Measurements from ENCODE around the gene SPSB1. TPM values are rescaled to one million over a fixed set of nuclear protein-coding genes. Genes with fewer than 3 reads are reported as not detected.
A peak's percentile ranks its signal among the peaks of the same experiment; 100 is the strongest.

SPSB1 gene
- total RNA-seq, 2 donors from 2014 or later: 7.7 to 9.2 TPM

- DNase-seq (no peak), ATAC-seq (no peak)
- H3K9me3 ChIP-seq (ENCODE audit: control insufficient read depth, low read length, poor library complexity, severe bottlenecking): no peaks in the 10 kb centered on the region
- Mint-ChIP-seq H3K27me3 (no peaks in the 10 kb centered on the region), H3K4me1 (peaks cover 5% of the 10 kb centered on the region), H3K36me3 (ENCODE audit: low read depth) (peaks cover 6% of the 10 kb centered on the region), H3K4me3 (no peak overlapping the region), H3K27ac (no peak overlapping the region)
Measured at GRCh38 chr1:9345471-9345870, 52.8 kb downstream of the SPSB1 start.

GRCh38 chr1:9345922-9346321, 53.2 kb downstream of the SPSB1 start:
- Mint-ChIP-seq H3K27ac (no peak overlapping the region), H3K27me3 (no peaks in the 10 kb centered on the region), H3K4me1 (peaks cover 5% of the 10 kb centered on the region), H3K4me3 (no peak overlapping the region), H3K36me3 (ENCODE audit: low read depth) (peaks cover 6% of the 10 kb centered on the region)
- no peak for DNase-seq
- no peak for ATAC-seq
- H3K9me3 ChIP-seq (ENCODE audit: control insufficient read depth, low read length, poor library complexity, severe bottlenecking): no peaks in the 10 kb centered on the region

- Mint-ChIP-seq H3K36me3 (ENCODE audit: low read depth) (peaks cover 6% of the 10 kb centered on the region), H3K4me1 (peaks cover 5% of the 10 kb centered on the region), H3K4me3 (no peak overlapping the region), H3K27me3 (no peaks in the 10 kb centered on the region), H3K27ac (no peak overlapping the region)
- DNase-seq (no peak), ATAC-seq (no peak)
- H3K9me3 ChIP-seq (ENCODE audit: control insufficient read depth, low read length, poor library complexity, severe bottlenecking): no peaks in the 10 kb centered on the region
Measured at GRCh38 chr1:9346566-9346965, 53.9 kb downstream of the SPSB1 start.

- DNase-seq (no peak), ATAC-seq (no peak)
- Mint-ChIP-seq H3K27me3 (no peaks in the 10 kb centered on the region), H3K4me1 (peaks cover 5% of the 10 kb centered on the region), H3K4me3 (no peak overlapping the region), H3K36me3 (ENCODE audit: low read depth) (peaks cover 6% of the 10 kb centered on the region), H3K27ac (no peak overlapping the region)
- H3K9me3 ChIP-seq (ENCODE audit: control insufficient read depth, low read length, poor library complexity, severe bottlenecking): no peaks in the 10 kb centered on the region
Measured at GRCh38 chr1:9347095-9347850, 54.6 kb downstream of the SPSB1 start.

GRCh38 chr1:9349331-9349851, 56.7 kb downstream of the SPSB1 start:
- Mint-ChIP-seq H3K27ac (peak overlapping the region; percentile 16), H3K4me1 (peaks cover 5% of the 10 kb centered on the region), H3K36me3 (ENCODE audit: low read depth) (peaks cover 6% of the 10 kb centered on the region), H3K4me3 (no peak overlapping the region), H3K27me3 (no peaks in the 10 kb centered on the region)
- ATAC-seq (no peak), DNase-seq (no peak)
- no peaks in the 10 kb centered on the region for H3K9me3 ChIP-seq (ENCODE audit: control insufficient read depth, low read length, poor library complexity, severe bottlenecking)

- ATAC-seq: no peak
- H3K36me3 Mint-ChIP-seq (ENCODE audit: low read depth): peaks cover 6% of the 10 kb centered on the region
- H3K9me3 ChIP-seq (ENCODE audit: control insufficient read depth, low read length, poor library complexity, severe bottlenecking): no peaks in the 10 kb centered on the region
- DNase-seq: no peak
- no peak overlapping the region for H3K4me3 Mint-ChIP-seq
- H3K27ac Mint-ChIP-seq: peak overlapping the region; percentile 63
- peaks cover 5% of the 10 kb centered on the region for H3K4me1 Mint-ChIP-seq
- no peaks in the 10 kb centered on the region for H3K27me3 Mint-ChIP-seq
Measured at GRCh38 chr1:9350013-9350908, 57.6 kb downstream of the SPSB1 start.

GRCh38 chr1:9350960-9351359, 58.3 kb downstream of the SPSB1 start:
- H3K27ac Mint-ChIP-seq: peak overlapping the region; percentile 63
- H3K36me3 Mint-ChIP-seq (ENCODE audit: low read depth): peaks cover 7% of the 10 kb centered on the region
- peaks cover 5% of the 10 kb centered on the region for H3K4me1 Mint-ChIP-seq
- ATAC-seq (no peak), DNase-seq (no peak)
- no peak overlapping the region for H3K4me3 Mint-ChIP-seq
- H3K9me3 ChIP-seq (ENCODE audit: control insufficient read depth, low read length, poor library complexity, severe bottlenecking): no peaks in the 10 kb centered on the region
- H3K27me3 Mint-ChIP-seq: no peaks in the 10 kb centered on the region

GRCh38 chr1:9351654-9352271, 59.1 kb downstream of the SPSB1 start:
- Mint-ChIP-seq H3K27ac (peak overlapping the region; percentile 63), H3K27me3 (no peaks in the 10 kb centered on the region), H3K4me1 (peaks cover 5% of the 10 kb centered on the region), H3K36me3 (ENCODE audit: low read depth) (peaks cover 10% of the 10 kb centered on the region), H3K4me3 (no peak overlapping the region)
- no peak for DNase-seq
- no peaks in the 10 kb centered on the region for H3K9me3 ChIP-seq (ENCODE audit: control insufficient read depth, low read length, poor library complexity, severe bottlenecking)
- no peak for ATAC-seq

GRCh38 chr1:9352377-9353134, 59.9 kb downstream of the SPSB1 start:
- Mint-ChIP-seq H3K27me3 (no peaks in the 10 kb centered on the region), H3K27ac (no peak overlapping the region), H3K4me3 (no peak overlapping the region), H3K4me1 (peaks cover 5% of the 10 kb centered on the region), H3K36me3 (ENCODE audit: low read depth) (peaks cover 13% of the 10 kb centered on the region)
- H3K9me3 ChIP-seq (ENCODE audit: control insufficient read depth, low read length, poor library complexity, severe bottlenecking): no peaks in the 10 kb centered on the region
- no peak for DNase-seq
- no peak for ATAC-seq

- H3K9me3 ChIP-seq (ENCODE audit: control insufficient read depth, low read length, poor library complexity, severe bottlenecking): no peaks in the 10 kb centered on the region
- Mint-ChIP-seq H3K4me1 (peaks cover 5% of the 10 kb centered on the region), H3K27ac (no peak overlapping the region), H3K36me3 (ENCODE audit: low read depth) (peaks cover 8% of the 10 kb centered on the region), H3K27me3 (no peaks in the 10 kb centered on the region), H3K4me3 (no peak overlapping the region)
- DNase-seq (no peak), ATAC-seq (no peak)
Measured at GRCh38 chr1:9355503-9355902, 62.8 kb downstream of the SPSB1 start.

GRCh38 chr1:9356021-9356420, 63.3 kb downstream of the SPSB1 start:
- DNase-seq (no peak), ATAC-seq (no peak)
- Mint-ChIP-seq H3K36me3 (ENCODE audit: low read depth) (peaks cover 8% of the 10 kb centered on the region), H3K4me3 (no peak overlapping the region), H3K4me1 (peaks cover 5% of the 10 kb centered on the region), H3K27ac (no peak overlapping the region), H3K27me3 (no peaks in the 10 kb centered on the region)
- no peaks in the 10 kb centered on the region for H3K9me3 ChIP-seq (ENCODE audit: control insufficient read depth, low read length, poor library complexity, severe bottlenecking)

- no peaks in the 10 kb centered on the region for H3K9me3 ChIP-seq (ENCODE audit: control insufficient read depth, low read length, poor library complexity, severe bottlenecking)
- Mint-ChIP-seq H3K4me3 (no peak overlapping the region), H3K4me1 (peaks cover 5% of the 10 kb centered on the region), H3K36me3 (ENCODE audit: low read depth) (peaks cover 8% of the 10 kb centered on the region), H3K27me3 (no peaks in the 10 kb centered on the region), H3K27ac (no peak overlapping the region)
- ATAC-seq (no peak), DNase-seq (no peak)
Measured at GRCh38 chr1:9356829-9357466, 64.3 kb downstream of the SPSB1 start.
